Mucosa of descending colon (tissue), 3 donors: ENCODE data around the gene RNF11. TPM values are rescaled to one million over a fixed set of nuclear protein-coding genes. Genes with fewer than 3 reads are reported as not detected.
"Not testable (repeated sequence)": the region's sequence is repeated elsewhere in the genome, so short reads cannot be mapped to it uniquely, and the experiment has no call there.

Experiments
- ATAC-seq: fragments of 200-7000 bp; cut with Tn5 transposase; one replicate; pipeline ENCODE4 v1.9.1; 2020; ENCODE audit warnings: mild to moderate bottlenecking, moderate library complexity
- DNase-seq, 3 donors: peaks; one replicate each; pipeline ENCODE4 v3.0.0-alpha.2; 2020
- H3K36me3 ChIP-seq: fragments of 200-600 bp; one replicate; pipeline ENCODE4 v1.8.0; 2021; ENCODE audit warnings: low read depth, mild to moderate bottlenecking
- H3K4me1 ChIP-seq: fragments of 200-600 bp; one replicate; pipeline ENCODE4 v1.8.0; 2021; ENCODE audit warnings: low read depth, mild to moderate bottlenecking
- H3K4me3 ChIP-seq: fragments of 200-600 bp; one replicate; pipeline ENCODE4 v1.8.0; 2021; ENCODE audit warnings: mild to moderate bottlenecking
- H3K9me3 ChIP-seq: fragments of 200-600 bp; one replicate; pipeline ENCODE4 v1.8.0; 2021; ENCODE audit warnings: mild to moderate bottlenecking
- CTCF ChIP-seq: fragments of 200-600 bp; IDR thresholded peaks from one replicate; pipeline ENCODE4 v1.8.0; 2022; ENCODE audit warnings: antibody characterized with exemption, mild to moderate bottlenecking
- intact Hi-C, 2 donors: fragments of 100-400 bp; cut with DNase I in 1 of 2; cut with micrococcal nuclease in 1 of 2; formaldehyde crosslinking; loops; one replicate each; pipeline versions ENCODE4 v1.11.0 to v1.11.1; 2022; cut with DNase I, micrococcal nuclease
- total RNA-seq, 3 donors: library from RNA; stranded (reverse); fragmentation: NEBNext Ultra II Directional in 2 of 3; extraction: Animal tissue kit (Norgen Biotek cat#: 25700) in 2 of 3; gene quantifications; one replicate each; pipeline versions ENCODE4 v1.2.1 to v1.2.4, GENCODE V29; 2021 to 2023
- donor health status: DM: no; HTN: no; CAD: no; lungs with moderate emphysema.
- donor health status: DM: no; HTN: no; CAD: no.
- donor health status: DM: no; HTN: yes; CAD: no.

Gene RNF11
- total RNA-seq, 3 donors from 2014 or later, result 66.7 to 117 (median 84.7) TPM

- no peaks in the 10 kb centered on the region for H3K36me3 ChIP-seq
- DNase-seq (no peak), ATAC-seq (no peak)
- no peak for TF ChIP-seq CTCF
- H3K9me3 ChIP-seq, result no peaks in the 10 kb centered on the region
- intact Hi-C loops, result no loop called here
- H3K4me3 ChIP-seq, result no peak overlapping the region
- H3K4me1 ChIP-seq, result peaks cover 12% of the 10 kb centered on the region
These were observed 11.4 kb downstream of the RNF11 start for GRCh38 chr1:51247499-51247898.

GRCh38 chr1:51249445-51249844, 13.4 kb downstream of the RNF11 start:
- TF ChIP-seq CTCF, result no peak
- ATAC-seq, result no peak
- Histone ChIP-seq H3K4me1 (peaks cover 12% of the 10 kb centered on the region), H3K36me3 (no peaks in the 10 kb centered on the region), H3K9me3 (no peaks in the 10 kb centered on the region), H3K4me3 (no peak overlapping the region)
- intact Hi-C loops, result no loop called here
- DNase-seq, result no peak

GRCh38 chr1:51250729-51251128, 14.7 kb downstream of the RNF11 start:
- ATAC-seq, H3K36me3 ChIP-seq, intact Hi-C loops, DNase-seq, H3K4me3 ChIP-seq, H3K9me3 ChIP-seq: not testable (repeated sequence)
- H3K4me1 ChIP-seq, result peaks cover 12% of the 10 kb centered on the region

GRCh38 chr1:51251165-51251564, 15.1 kb downstream of the RNF11 start:
- H3K4me1 ChIP-seq, result peaks cover 12% of the 10 kb centered on the region
- intact Hi-C loops, ATAC-seq, H3K9me3 ChIP-seq, DNase-seq, H3K4me3 ChIP-seq, H3K36me3 ChIP-seq: not testable (repeated sequence)

GRCh38 chr1:51252366-51252765, 16.3 kb downstream of the RNF11 start:
- intact Hi-C loops, result no loop called here
- Histone ChIP-seq H3K4me1 (peaks cover 6% of the 10 kb centered on the region), H3K9me3 (no peaks in the 10 kb centered on the region), H3K36me3 (no peaks in the 10 kb centered on the region), H3K4me3 (no peak overlapping the region)
- DNase-seq (no peak), ATAC-seq (no peak)
- TF ChIP-seq CTCF, result no peak

GRCh38 chr1:51253691-51254090, 17.6 kb downstream of the RNF11 start:
- no peak for TF ChIP-seq CTCF
- no peak overlapping the region for H3K4me3 ChIP-seq
- ATAC-seq (no peak), DNase-seq (no peak)
- intact Hi-C loops, result no loop called here
- H3K36me3 ChIP-seq, result no peaks in the 10 kb centered on the region
- no peaks in the 10 kb centered on the region for H3K9me3 ChIP-seq
- peaks cover 6% of the 10 kb centered on the region for H3K4me1 ChIP-seq

- DNase-seq (no peak), ATAC-seq (no peak)
- no peak overlapping the region for H3K4me3 ChIP-seq
- TF ChIP-seq CTCF, result no peak
- no peaks in the 10 kb centered on the region for H3K36me3 ChIP-seq
- H3K9me3 ChIP-seq, result no peaks in the 10 kb centered on the region
- intact Hi-C loops, result no loop called here
- peaks cover under 1% of the 10 kb centered on the region for H3K4me1 ChIP-seq
These were observed 19.3 kb downstream of the RNF11 start for GRCh38 chr1:51255331-51255730.
